Aorta (tissue), 5 donors: ENCODE results near the gene LAMA1. TPM values are rescaled to one million over a fixed set of nuclear protein-coding genes. Genes with fewer than 3 reads are reported as not detected.
"Not testable (repeated sequence)": the region's sequence is repeated elsewhere in the genome, so short reads cannot be mapped to it uniquely, and the experiment has no call there.

Source experiments
- ATAC-seq: fragments of 200-7000 bp; cut with Tn5 transposase; one replicate; pipeline ENCODE4 v1.9.1; 2022; ENCODE audit warnings: moderate library complexity; ENCODE audit not compliant: low FRiP score
- DNase-seq, 2 donors: peaks; one replicate each; pipeline ENCODE4 v3.0.0-alpha.2; 2020
- H3K27ac ChIP-seq, 2 donors: one replicate each; pipeline ENCODE4 v1.5.1; 2013; ENCODE audit warnings: low read length in 2 of 2, mild to moderate bottlenecking in 2 of 2, moderate library complexity in 2 of 2, control low read depth in 1 of 2, inconsistent platforms in 1 of 2, low read depth in 1 of 2
- H3K27me3 ChIP-seq, 2 donors: one replicate each; pipeline ENCODE4 v1.6.1; 2013; ENCODE audit warnings: control low read depth in 1 of 2, low read length in 1 of 2, mild to moderate bottlenecking in 1 of 2, moderate library complexity in 1 of 2; ENCODE audit not compliant: insufficient read depth in 2 of 2, control insufficient read depth in 1 of 2
- H3K36me3 ChIP-seq, 2 donors: one replicate each; pipeline ENCODE4 v1.6.1; 2013; ENCODE audit warnings: control low read depth in 1 of 2, low read length in 1 of 2, mild to moderate bottlenecking in 1 of 2; ENCODE audit not compliant: insufficient read depth in 2 of 2, control insufficient read depth in 1 of 2
- H3K4me1 ChIP-seq, 2 donors: one replicate each; pipeline ENCODE4 v1.6.1; 2013; ENCODE audit warnings: low read length in 2 of 2, control low read depth in 1 of 2, mild to moderate bottlenecking in 1 of 2, moderate library complexity in 1 of 2; ENCODE audit not compliant: insufficient read depth in 2 of 2, control insufficient read depth in 1 of 2
- H3K4me3 ChIP-seq, 2 donors: one replicate each; pipeline ENCODE4 v1.5.1; 2013; ENCODE audit warnings: low read length in 2 of 2, control low read depth in 1 of 2, mild to moderate bottlenecking in 1 of 2
- H3K9me3 ChIP-seq: one replicate; pipeline ENCODE4 v1.6.1; 2013; ENCODE audit warnings: mild to moderate bottlenecking, low read length; ENCODE audit not compliant: control insufficient read depth
- WGBS, 2 donors: extraction: QIAGEN DNeasy Blood & Tissue Kit; methylation state at CpG; one replicate each; pipeline ENCODE4 v1.1.7; 2013; 5-methylcytosine and 5-hydroxymethylcytosine counted together
- intact Hi-C, 2 donors: fragments of 100-400 bp; cut with DNase I; formaldehyde crosslinking; loops; one replicate each; pipeline versions ENCODE4 v1.14.2 to v1.15.0; 2022
- polyA plus RNA-seq, 2 donors: library from polyadenylated mRNA; stranded (reverse); fragments of 200-250 nt; gene quantifications; one replicate each; pipeline ENCODE4 v1.2.3, GENCODE V29; 2013
- total RNA-seq, 2 donors: library from RNA; stranded (reverse); fragmentation: NEBNext Ultra II Directional; extraction: Animal tissue kit (Norgen Biotek cat#: 25700); gene quantifications; one replicate each; pipeline ENCODE4 v1.2.1, GENCODE V29; 2021
- donor health status: healthy with polysubstance abuse.
- donor health status: Bipolar disorder and iron deficiency.
- donor health status: DM: no; HTN: no; CAD: no.
- donor health status: DM: no; HTN: no; CAD: no.
- donor health status: DM: yes; HTN: yes; CAD: no.

LAMA1 gene
- total and polyA plus RNA-seq, 4 donors = 0.41 to 3.1 (median 0.78) TPM; not detected in 1

DNA sequence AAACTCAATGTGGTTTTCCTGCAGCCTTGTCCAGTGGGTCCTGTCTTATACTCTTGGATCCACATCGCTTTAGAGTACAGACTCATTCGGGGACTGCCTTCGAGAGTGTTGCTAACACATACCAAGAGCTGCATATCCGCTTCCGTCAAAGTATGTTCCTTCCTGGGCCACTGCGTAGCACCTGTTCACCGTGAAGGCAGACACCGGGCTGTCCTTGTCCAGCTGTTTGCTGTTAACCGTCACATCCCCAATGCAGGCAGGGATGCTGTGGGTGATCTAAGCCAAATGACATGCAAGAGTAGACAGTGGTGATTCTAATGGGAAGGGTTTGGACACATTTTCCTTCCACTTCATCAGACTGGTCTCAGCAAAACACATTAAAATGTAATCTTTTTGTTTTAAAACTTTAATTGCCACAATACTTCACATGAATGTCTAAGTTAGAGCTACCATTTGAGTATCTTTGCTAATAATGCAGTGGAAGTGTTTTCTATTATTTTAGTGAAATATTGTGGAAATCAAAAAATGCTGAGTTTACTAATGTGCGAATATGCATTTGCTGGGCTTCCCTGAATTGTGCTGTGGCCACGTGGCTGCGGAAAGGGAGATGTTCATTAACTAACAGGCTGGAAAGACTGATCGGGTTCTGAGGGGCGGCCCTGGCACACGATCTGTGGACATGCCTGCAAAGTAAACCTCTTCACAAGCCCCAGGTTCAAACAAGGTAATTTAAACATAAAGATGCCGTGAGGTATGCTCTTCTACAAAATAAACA, 169.1 kb downstream of the LAMA1 start:
- 94% methylated on average over 16 of the region's 16 CpGs for WGBS, 2 donors
- Histone ChIP-seq H3K36me3 (no peaks in the 10 kb centered on the region), H3K27me3 (no peaks in the 10 kb centered on the region), H3K9me3 (no peaks in the 10 kb centered on the region), H3K4me3 (no peak overlapping the region), H3K27ac (no peak overlapping the region), H3K4me1 (no peaks in the 10 kb centered on the region)
- intact Hi-C loops = no loop called here
- no peak for ATAC-seq
- no peak for DNase-seq

DNA sequence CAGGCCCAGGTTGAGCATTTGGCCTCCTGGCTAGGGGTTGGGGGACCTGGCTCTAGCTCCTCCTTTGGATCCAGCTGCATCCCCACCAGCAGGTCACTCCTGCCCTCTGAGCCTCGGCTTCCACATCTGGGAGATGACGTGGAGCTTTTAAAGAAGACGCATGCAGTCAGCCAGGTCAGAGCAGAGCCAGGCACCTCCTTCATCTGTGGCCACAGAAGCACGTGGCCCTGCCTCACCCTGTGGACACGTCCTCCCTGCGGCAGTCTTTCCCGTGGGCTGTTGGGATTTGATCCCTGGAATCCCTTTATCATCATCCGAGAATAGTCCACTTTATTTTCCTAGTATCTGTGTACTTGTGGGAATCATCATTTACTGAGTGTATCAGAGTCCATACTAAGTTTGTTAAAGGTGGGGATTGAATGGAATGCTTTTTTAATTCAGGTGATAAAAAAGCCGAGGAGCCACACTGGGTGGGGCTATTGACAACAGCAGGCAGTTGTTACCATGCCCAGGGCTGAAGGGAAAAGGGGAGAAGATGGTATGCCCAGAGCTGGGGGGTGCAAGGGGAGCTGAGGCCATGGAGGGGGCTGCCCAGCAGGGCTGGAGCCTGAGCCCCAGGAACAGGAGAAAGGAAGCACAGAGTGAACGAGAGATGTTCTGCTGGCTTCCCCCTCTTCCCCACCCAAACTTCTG, 170.1 kb downstream of the LAMA1 start:
- intact Hi-C loops = no loop called here
- DNase-seq (no peak), ATAC-seq (no peak)
- Histone ChIP-seq H3K4me1 (no peaks in the 10 kb centered on the region), H3K4me3 (no peak overlapping the region), H3K9me3 (no peaks in the 10 kb centered on the region), H3K27me3 (no peaks in the 10 kb centered on the region), H3K27ac (no peak overlapping the region), H3K36me3 (no peaks in the 10 kb centered on the region)
- 83 to 85% methylated on average over 10 of the region's 10 CpGs for WGBS, 2 donors

- DNase-seq (no peak), ATAC-seq (no peak)
- Histone ChIP-seq H3K27me3 (no peaks in the 10 kb centered on the region), H3K27ac (no peak overlapping the region), H3K36me3 (no peaks in the 10 kb centered on the region), H3K9me3 (peaks cover 1% of the 10 kb centered on the region), H3K4me3 (no peak overlapping the region), H3K4me1 (no peaks in the 10 kb centered on the region)
- WGBS, 2 donors = 16 to 27% methylated on average over 6 of the region's 6 CpGs
- intact Hi-C loops = no loop called here
Observed at GRCh38 chr18:6943143-6943542, 174.5 kb downstream of the LAMA1 start.

- DNase-seq = no peak
- no peak overlapping the region for H3K27ac ChIP-seq
- H3K27me3 ChIP-seq = no peaks in the 10 kb centered on the region
- no peak for ATAC-seq
- intact Hi-C loops = no loop called here
- no peaks in the 10 kb centered on the region for H3K36me3 ChIP-seq
- H3K4me3 ChIP-seq = no peak overlapping the region
- peaks cover 1% of the 10 kb centered on the region for H3K9me3 ChIP-seq
- no peaks in the 10 kb centered on the region for H3K4me1 ChIP-seq
- WGBS, 2 donors = 45 to 67% methylated on average over 3 of the region's 3 CpGs
Observed at GRCh38 chr18:6942742-6943141, 174.9 kb downstream of the LAMA1 start.

- H3K27me3 ChIP-seq = no peaks in the 10 kb centered on the region
- intact Hi-C loops = no loop called here
Observed at GRCh38 chr18:6941996-6942395, 175.6 kb downstream of the LAMA1 start.

DNA sequence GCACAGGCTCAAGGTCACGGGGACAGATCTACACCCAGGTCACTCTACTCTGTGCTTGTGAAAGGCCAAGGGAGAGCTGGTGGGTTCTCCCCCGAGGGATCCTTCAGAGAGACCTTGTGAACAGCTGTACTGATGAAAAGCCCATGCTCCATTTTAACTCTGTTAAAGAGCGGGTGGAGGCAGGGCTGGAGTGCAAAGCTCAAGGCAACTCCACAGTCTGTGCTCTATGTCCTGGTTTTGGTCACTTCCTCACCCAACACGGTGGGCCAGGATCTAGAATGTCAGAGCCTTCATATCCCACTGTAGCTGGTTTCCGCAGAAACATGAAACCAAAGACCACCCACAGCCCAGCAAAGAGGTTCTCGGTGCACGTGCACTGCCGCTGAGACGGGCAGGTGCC, 177.1 kb downstream of the LAMA1 start:
- H3K27me3 ChIP-seq = no peaks in the 10 kb centered on the region
- peaks cover 2% of the 10 kb centered on the region for H3K9me3 ChIP-seq
- no peaks in the 10 kb centered on the region for H3K36me3 ChIP-seq
- H3K4me3 ChIP-seq = no peak overlapping the region
- H3K27ac ChIP-seq = no peak overlapping the region
- H3K4me1 ChIP-seq = no peaks in the 10 kb centered on the region
- 73 to 80% methylated on average over 9 of the region's 9 CpGs for WGBS, 2 donors
- DNase-seq (no peak), ATAC-seq (no peak)
- intact Hi-C loops = no loop called here

More at GRCh38 chr18:6941996-6942395, 175.6 kb downstream of the LAMA1 start:
- no peak for ATAC-seq
- no peak for DNase-seq
- Histone ChIP-seq H3K36me3 (no peaks in the 10 kb centered on the region), H3K9me3 (peaks cover 1% of the 10 kb centered on the region), H3K4me3 (no peak overlapping the region), H3K27ac (no peak overlapping the region), H3K4me1 (no peaks in the 10 kb centered on the region)
- WGBS, 2 donors = 92 to 94% methylated on average over 11 of the region's 11 CpGs

- WGBS, 2 donors = 8 to 11% methylated on average over 4 of the region's 4 CpGs
Observed at GRCh38 chr18:6939972-6940371, 177.6 kb downstream of the LAMA1 start.

DNA sequence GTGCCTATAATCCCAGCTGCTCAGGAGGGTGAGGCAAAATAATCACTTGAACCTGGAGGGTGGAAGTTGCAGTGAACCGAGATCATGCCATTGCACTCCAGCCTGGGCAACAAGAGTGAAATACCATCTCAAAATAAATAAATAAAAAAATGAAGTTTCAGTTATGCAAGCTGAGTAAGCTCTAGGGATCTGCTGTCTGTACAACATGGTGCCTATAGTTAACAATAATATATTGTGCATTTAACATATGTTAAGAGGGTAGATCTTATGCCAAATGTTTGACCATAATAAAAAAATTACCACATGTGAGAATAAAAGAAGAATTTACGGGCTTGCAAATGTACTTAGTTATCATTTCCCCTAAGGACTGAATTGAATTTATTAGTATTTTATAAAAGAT, 179.2 kb downstream of the LAMA1 start:
- H3K27me3 ChIP-seq = not testable (repeated sequence)

More at GRCh38 chr18:6939972-6940371, 177.6 kb downstream of the LAMA1 start:
- Histone ChIP-seq H3K9me3 (peaks cover 2% of the 10 kb centered on the region), H3K4me3 (no peak overlapping the region), H3K27me3 (no peaks in the 10 kb centered on the region), H3K4me1 (no peaks in the 10 kb centered on the region), H3K36me3 (no peaks in the 10 kb centered on the region), H3K27ac (no peak overlapping the region)
- DNase-seq = no peak
- no peak for ATAC-seq
- intact Hi-C loops = no loop called here

DNA sequence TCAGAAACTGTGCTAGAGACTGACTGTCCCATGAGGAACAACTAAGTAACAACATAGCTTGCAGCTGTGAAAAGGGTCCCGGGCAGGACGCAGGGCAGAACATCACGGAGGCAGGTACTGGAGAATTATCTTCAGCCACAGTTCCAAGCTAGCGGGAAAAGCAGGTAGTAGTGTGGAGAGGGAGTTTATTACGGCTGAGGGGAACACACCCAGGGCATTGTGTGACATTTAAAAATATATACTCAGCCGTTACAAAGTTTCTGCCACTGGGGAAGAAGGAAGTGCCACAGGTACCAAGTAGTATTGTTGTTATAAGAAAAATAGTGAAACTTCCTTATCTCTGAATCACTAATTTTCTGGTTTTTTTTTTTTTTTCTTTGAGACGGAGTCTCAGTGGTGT, 179.6 kb downstream of the LAMA1 start:
- no peaks in the 10 kb centered on the region for H3K27me3 ChIP-seq
- H3K36me3 ChIP-seq = no peaks in the 10 kb centered on the region
- no peaks in the 10 kb centered on the region for H3K4me1 ChIP-seq
- DNase-seq (no peak), ATAC-seq (no peak)
- peaks cover 2% of the 10 kb centered on the region for H3K9me3 ChIP-seq
- H3K4me3 ChIP-seq = no peak overlapping the region
- WGBS, 2 donors = 74 to 76% methylated on average over 7 of the region's 7 CpGs
- H3K27ac ChIP-seq = no peak overlapping the region
- intact Hi-C loops = no loop called here

More for the DNA sequence above, 179.2 kb downstream of the LAMA1 start:
- H3K36me3 ChIP-seq, intact Hi-C loops, H3K4me3 ChIP-seq, ATAC-seq, DNase-seq, H3K27ac ChIP-seq, H3K4me1 ChIP-seq, H3K9me3 ChIP-seq: not testable (repeated sequence)
- 61 to 70% methylated on average over 2 of the region's 2 CpGs for WGBS, 2 donors
